ENCODE results near the gene ZNF653. TPM values are rescaled to one million over a fixed set of nuclear protein-coding genes. Genes with fewer than 3 reads are reported as not detected.

The ZNF653 gene
- total and polyA plus RNA-seq, 9 of the 15 experiments (the other 6 are each of a cell fraction or from before 2014, with no cell fraction given): 1.6 to 8.0 (median 4.2) TPM; not detected in 2

DNA sequence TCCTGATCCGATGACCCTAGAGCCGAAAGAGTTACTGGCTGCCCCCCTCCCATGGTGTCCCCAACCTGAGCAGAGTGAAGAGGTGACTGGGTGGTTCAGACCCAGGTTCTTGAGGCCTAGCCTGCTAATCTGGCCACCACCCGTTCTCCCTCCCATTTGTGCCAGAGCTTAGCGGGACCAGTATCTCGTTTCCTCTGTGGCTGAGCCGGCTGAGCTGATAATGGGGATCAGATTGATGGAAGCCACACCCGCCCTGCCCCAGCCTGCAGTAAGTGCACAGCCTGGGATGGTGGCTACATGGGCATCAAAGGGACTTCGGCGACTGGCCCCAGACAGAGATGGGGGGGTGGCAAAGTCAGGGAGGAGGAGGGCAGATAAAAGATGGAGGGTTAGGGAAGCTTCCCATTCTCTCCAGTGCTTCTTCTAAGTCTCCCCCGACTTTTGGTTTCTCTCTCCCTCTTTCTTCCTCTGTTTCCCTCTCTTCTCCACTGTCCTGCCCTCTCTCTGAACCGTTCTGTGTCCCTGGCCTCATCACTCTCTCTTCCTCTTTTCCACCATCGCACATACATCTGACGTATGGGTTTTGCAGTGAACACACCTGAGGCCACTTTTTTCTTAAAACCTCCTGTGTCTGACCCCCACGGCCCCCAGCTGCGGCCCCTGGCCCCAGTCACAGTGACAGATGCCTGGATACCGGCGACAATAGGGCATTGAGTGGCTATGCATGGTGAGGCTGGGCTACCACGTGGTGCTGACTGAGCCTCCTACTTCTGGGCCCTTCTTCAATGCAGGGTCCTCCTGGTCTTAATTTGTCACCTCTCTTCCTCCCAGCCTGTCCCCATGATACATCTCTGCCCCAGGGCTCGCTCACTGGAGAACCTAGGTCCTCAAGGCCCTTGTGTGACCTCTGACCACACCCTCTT lies 27.2 kb downstream of the ZNF653 start (continued):
- TF ChIP-seq, protein P1, sequence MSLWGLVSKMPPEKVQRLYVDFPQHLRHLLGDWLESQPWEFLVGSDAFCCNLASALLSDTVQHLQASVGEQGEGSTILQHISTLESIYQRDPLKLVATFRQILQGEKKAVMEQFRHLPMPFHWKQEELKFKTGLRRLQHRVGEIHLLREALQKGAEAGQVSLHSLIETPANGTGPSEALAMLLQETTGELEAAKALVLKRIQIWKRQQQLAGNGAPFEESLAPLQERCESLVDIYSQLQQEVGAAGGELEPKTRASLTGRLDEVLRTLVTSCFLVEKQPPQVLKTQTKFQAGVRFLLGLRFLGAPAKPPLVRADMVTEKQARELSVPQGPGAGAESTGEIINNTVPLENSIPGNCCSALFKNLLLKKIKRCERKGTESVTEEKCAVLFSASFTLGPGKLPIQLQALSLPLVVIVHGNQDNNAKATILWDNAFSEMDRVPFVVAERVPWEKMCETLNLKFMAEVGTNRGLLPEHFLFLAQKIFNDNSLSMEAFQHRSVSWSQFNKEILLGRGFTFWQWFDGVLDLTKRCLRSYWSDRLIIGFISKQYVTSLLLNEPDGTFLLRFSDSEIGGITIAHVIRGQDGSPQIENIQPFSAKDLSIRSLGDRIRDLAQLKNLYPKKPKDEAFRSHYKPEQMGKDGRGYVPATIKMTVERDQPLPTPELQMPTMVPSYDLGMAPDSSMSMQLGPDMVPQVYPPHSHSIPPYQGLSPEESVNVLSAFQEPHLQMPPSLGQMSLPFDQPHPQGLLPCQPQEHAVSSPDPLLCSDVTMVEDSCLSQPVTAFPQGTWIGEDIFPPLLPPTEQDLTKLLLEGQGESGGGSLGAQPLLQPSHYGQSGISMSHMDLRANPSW (CRISPR knock-in tag; IDR thresholded peaks at IDR 0.05): no peak
- peak; percentile 32; the same call in 1 of the 2 replicates for TF ChIP-seq SPI1 (IDR thresholded peaks at IDR 0.05; ENCODE audit: borderline replicate concordance, low read depth, low read length)
- peak; percentile 29; the same call in 1 of the 2 replicates for TF ChIP-seq USF1 (CRISPR knock-in tag; IDR thresholded peaks at IDR 0.05)
- TF ChIP-seq TAF15 (IDR thresholded peaks at IDR 0.05; ENCODE audit: low read depth, low read length): no peak
- no peak for TF ChIP-seq WHSC1 (IDR thresholded peaks at IDR 0.05; ENCODE audit: low read length)
- 0 out of 2 replicates have a peak, but pooled peaks have one; percentile 13 for TF ChIP-seq TFAP4 (CRISPR knock-in tag; IDR thresholded peaks at IDR 0.05; ENCODE audit: borderline replicate concordance)
- TF ChIP-seq CBFA2T3 (IDR thresholded peaks at IDR 0.05): peak; percentile 50
- TF ChIP-seq, protein P2, sequence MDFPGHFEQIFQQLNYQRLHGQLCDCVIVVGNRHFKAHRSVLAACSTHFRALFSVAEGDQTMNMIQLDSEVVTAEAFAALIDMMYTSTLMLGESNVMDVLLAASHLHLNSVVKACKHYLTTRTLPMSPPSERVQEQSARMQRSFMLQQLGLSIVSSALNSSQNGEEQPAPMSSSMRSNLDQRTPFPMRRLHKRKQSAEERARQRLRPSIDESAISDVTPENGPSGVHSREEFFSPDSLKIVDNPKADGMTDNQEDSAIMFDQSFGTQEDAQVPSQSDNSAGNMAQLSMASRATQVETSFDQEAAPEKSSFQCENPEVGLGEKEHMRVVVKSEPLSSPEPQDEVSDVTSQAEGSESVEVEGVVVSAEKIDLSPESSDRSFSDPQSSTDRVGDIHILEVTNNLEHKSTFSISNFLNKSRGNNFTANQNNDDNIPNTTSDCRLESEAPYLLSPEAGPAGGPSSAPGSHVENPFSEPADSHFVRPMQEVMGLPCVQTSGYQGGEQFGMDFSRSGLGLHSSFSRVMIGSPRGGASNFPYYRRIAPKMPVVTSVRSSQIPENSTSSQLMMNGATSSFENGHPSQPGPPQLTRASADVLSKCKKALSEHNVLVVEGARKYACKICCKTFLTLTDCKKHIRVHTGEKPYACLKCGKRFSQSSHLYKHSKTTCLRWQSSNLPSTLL (IDR thresholded peaks at IDR 0.05): no peak

Measured in K562 (cell line).